ENCODE results near the gene TUBA4A.
A peak's percentile ranks its signal among the peaks of the same experiment; 100 is the strongest.
"Not testable (repeated sequence)": the region's sequence is repeated elsewhere in the genome, so short reads cannot be mapped to it uniquely, and the experiment has no call there.

The TUBA4A gene

DNA sequence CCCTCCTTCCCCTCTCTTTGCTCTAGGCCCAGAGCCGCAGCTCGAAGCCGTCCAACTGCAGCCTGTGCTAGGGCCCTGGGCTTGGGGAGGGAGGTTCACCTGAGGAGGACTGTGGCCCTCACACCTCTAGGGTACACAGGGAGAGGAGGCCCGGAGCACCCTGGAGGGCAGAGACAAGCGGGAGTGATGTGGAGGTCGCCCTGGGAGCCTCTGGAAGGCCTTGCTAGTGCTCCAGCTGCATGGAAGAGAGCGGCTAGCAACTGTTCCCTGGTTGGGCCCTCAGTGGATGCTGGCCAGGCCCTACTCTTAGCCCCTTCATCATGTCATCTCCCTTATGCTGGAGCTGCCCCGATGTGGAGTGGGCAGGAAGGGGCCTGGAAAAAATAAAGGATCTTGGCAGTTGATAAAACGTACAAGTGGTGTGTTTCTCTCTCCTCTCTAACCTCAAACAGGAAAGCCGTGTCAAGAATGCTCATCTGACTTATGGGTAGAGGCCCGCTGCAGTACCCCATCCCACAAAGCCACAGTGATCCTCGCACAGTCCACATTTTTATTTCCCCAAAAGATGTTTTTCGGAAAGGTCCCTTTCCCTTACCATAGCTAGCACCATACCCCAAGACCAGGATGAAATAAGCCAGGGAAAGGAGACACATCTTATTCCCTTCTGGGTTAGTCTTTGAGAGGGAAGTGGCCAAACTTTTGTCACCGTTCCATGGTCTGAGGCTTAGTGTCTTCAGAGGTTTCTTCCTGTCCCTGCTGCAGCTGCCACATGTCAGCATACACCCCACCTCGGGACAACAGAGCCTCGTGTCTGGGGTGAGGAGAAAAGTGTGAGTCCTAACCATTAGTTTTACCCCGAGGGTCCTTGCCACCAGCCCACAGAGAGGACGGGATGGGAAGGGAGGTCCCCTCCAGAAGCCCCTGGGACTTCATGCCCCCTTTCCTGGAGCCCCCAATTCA, 44.2 kb downstream of the TUBA4A start:
- no peak for DNase-seq

DNA sequence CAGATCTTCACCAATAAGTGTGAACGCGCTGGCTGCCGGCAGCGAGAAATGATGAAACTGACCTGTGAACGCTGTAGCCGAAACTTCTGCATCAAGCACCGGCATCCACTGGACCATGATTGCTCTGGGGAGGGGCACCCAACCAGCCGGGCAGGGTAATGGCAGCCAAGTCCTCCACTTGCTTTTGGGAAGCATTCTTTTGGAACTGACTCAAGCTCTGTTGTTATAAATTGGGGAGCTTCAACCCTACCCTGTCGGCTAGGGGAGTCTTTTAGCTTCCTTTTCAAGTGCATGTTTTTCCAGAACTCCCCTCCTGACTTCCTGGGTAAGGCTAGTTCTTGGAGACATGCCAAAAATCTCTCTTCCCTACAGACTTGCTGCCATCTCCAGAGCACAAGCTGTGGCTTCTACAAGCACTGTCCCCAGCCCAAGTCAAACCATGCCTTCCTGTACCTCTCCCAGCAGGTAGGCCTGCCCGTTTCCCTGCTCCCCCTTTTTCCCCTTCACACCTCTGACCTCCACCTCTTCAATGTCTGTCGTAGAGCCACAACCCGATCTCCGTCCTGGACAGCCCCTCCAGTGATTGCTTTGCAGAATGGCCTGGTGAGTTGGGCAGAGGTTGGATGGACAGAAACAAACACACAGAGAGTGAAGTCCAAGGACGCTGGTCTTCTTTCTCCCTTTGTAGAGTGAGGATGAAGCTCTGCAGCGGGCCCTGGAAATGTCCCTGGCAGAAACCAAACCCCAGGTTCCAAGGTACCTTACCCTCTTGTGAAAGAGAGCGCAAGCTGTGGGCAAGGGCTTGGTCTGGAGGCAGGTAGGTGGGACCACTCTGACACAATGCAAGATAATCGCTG, 45.6 kb downstream of the TUBA4A start:
- no peak for DNase-seq

DNA sequence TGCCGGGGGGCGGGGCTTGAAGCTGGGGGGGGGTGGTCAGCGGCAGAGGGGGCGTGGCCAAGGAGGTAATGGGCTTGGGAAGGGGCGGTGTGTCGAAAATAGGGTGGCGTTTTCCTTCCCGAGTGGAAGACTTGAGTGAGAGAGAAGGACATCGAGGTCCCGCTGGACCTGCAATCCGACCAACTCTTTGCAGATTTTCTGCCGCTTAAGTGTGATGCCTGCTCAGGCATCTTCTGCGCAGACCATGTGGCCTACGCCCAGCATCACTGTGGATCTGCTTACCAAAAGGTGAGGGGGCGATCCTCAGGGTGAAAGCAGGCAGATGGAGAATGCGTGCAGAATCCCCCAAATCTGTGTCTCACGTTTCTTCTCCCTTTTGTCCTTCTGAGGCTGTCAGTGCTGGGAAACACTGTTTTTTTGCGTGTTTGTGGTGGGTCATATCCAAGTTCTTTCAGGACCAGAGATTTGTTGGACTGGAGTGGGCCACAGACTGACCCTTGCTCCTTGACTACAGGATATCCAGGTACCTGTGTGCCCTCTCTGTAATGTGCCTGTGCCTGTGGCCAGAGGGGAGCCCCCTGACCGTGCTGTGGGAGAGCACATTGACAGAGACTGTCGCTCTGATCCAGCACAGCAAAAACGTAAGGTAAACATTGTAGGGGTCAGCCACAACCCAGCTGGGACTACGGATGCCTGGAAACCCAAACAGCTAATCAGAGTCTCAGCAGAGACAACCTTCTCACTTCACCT, 46.4 kb downstream of the TUBA4A start:
- no peak for DNase-seq

DNA sequence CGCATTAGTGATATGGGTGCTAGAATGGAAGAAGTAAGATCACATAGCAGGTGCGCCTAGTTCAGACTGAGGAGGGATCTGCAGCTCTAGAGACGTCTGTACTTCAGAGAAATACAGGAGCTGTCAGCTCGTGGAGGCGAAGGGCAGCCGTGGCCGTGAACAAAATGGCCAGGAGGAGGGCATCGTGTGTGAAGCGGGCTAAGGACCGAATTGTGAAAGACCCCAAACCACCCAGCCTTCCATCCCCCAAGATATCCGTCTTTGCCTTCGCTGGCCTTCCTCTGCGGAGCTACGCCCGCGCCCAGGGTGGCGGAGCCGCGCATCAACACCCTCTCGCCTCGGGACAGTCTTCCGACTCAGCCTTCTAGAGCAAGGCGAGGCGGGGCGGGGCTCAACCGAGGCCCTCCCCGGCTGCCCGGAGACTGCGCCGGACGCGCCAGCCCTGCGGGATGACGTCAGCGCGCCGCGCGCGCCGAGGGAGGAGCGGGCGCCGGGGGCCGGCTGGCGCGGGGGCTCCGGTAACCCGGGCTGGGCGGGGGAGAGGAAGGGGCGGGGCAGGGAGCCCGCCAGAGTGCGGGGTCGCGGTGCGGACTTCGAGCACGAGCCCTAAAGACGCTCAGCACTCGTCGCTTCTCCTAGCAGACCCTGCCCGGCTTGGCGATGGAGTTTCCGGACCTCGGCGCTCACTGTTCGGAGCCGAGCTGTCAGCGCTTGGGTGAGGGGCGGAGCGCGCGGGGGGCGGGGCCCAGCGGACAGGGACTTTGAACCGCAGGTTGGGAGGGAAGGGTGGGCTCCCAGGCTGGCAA, 47.2 kb downstream of the TUBA4A start, which contains the start of gene ZFAND2B:
Gene ZFAND2B (plus strand): TSS at position 455 of the 806 bp plus-strand sequence. CDS start 206 bp downstream, at position 661.
- peak; percentile 96 for DNase-seq

DNA sequence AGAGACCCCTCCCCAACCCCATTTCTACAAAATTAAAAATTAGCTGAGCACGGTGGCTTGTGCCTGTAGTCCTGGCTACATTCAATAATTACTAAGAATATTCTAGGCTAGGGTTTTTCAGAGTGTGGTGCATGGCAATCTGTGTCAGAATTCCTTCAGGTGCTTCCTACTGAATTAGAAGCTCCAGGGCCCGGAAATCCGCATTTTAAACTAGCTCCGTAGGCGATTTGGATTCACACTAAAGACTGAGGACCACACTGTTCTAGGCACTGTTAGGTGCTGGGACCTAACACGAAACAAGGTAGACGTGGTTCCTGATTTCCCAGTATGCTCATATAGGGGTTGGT, 47.8 kb downstream of the TUBA4A start:
- DNase-seq = no peak

DNA sequence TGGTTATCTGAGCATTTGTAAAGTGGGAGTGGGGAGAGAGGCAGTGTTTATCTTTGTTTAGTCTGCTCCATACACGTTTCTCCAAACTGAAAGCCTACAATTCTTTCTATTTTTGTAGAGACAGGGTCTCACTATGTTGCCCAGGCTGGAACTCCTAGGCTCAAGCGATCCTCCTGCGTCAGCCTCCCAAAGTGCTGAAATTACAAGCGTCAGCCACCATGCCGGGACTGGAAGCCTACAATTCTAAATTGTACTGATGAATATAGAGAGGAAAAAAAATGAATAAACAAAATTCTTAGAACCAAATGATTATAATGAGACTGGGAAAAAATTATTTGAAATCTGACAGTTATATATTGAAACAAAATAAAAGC, 48.6 kb downstream of the TUBA4A start:
- no peak for DNase-seq

DNA sequence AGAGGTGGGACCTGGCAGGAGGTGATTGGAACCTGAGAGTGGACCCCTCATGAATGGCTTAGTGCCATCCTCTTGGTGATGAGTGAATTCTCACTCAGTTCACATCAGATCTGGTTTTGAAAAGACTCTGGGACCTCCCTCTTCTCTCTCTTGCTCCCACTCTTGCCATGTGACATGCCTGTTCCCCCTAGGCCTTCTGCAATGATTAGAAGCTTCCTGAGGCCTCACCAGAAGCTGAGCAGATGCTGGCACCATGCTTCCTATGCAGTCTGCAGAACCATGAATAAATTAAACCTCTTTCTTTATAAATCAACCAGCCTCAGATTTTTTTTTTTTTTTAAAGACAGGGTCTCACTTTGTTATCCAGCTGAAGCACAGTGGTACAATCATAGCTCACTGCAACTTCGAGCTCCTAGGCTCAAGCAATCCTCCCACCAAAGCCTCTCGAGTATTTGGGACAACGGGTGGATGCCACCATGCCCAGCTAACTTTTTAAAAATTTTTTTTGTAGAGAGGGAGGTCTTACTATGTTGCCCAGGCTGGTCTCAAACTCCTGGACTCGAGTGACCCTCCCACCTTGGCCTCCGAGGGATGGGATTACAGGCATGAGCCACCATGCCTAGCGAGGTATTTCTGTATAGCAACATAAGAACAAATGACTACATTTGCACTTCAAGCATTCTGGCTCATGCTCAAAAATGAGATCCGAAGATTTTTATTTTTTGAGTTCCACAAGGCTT, 49.1 kb downstream of the TUBA4A start:
- no peak for DNase-seq

DNA sequence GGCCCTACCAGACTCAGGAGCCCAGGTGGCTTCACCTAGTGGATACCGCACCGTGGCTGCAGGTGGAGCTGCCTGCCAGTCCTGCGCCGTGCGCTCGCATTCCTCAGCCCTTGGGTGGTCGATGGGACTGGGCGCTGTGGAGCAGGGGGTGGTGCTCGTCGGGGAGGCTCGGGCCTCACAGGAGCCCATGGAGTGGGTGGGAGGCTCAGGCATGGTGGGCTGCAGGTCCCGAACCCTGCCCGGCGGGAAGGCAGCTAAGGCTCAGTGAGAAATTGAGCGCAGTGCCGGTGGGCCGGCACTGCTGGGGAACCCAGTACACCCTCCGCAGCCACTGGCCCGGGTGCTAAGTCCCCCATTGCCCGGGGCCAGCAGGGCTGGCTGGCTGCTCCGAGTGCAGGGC, 52.4 kb downstream of the TUBA4A start:
- DNase-seq = not testable (repeated sequence)

DNA sequence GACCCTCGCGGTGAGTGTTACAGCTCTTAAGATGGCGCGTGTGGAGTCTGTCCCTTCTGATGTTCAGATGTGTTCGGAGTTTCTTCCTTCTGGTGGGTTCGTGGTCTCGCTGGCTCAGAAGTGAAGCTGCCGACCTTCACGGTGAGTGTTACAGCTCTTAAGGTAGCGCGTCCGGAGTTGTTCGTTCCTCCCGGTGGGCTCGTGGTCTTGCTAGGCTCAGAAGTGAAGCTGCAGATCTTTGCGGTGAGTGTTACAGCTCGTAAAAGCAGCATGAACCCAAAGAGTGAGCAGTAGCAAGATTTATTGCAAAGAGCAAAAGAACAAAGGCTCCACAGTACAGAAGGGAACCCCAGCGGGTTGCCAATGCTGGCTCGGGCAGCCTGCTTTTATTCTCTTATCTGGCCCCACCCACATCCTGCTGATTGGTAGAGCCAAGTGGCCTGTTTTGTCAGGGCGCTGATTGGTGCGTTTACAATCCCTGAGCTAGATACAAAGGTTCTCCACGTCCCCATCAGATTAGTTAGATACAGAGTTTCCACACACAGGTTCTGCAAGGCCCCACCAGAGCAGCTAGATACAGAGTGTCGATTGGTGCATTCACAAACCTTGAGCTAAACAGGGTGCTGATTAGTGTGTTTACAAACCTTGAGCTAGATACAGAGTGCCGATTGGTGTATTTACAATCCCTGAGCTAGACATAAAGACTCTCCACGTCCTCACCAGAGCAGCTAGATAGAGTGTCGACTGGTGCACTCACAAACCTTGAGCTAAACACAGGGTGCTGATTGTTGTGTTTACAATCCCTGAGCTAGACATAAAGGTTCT, 53.0 kb downstream of the TUBA4A start:
- DNase-seq = not testable (repeated sequence)

Measured in stimulated activated CD4-positive, alpha-beta T cell treated with anti-CD3 and anti-CD28 coated beads, Interleukin-15, amount 100 ng/mL, for 24 hours (primary cell).